ENCODE results near the gene B4GALT5.
"Not testable (repeated sequence)": the region's sequence is repeated elsewhere in the genome, so short reads cannot be mapped to it uniquely, and the experiment has no call there.

Gene B4GALT5

DNA sequence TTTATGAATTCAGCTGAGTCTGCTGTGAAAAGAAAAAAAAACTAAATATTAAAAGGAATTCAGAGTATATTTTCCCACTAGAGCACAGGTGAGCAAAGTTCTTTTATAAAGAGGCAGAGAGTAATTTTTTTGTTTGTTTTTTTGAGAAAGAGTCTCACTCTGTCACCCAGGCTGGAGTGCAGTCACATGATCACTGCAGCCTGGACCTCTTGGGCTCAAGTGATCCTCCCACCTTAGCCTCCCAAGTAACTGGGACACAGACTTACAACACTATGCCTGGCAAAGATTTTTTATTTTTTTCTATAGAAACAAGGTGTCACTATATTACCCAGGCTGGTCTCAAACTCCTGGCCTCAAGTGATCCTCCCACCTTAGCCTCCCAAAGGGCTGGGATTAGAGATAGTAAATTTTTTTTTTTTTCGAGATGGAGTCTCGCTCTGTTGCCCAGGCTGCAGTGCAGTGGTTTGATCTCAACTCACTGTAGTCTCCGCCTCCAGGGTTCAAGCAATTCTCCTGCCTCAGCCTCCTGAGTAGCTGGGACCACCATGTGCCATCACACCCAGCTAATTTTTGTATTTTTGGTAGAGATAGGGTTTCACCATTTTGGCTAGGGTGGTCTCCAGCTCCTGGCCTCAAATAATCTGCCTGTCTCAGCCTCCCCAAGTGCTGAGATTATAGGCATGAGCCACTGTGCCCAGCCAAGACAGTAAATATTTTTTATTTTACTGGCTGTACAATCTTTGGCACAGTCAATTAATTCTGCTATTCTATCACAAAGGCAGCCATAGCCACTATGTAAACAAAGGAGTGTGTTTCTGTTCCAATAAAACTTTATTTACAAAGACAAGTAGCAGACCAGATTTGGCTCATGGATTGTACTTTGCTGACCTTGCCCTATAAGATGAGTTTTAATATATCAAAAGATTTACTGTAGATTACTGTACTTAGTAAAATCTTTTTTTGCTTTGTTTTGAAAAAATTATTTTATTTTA lies 14.5 kb upstream of the B4GALT5 start:
- no peak for DNase-seq

DNA sequence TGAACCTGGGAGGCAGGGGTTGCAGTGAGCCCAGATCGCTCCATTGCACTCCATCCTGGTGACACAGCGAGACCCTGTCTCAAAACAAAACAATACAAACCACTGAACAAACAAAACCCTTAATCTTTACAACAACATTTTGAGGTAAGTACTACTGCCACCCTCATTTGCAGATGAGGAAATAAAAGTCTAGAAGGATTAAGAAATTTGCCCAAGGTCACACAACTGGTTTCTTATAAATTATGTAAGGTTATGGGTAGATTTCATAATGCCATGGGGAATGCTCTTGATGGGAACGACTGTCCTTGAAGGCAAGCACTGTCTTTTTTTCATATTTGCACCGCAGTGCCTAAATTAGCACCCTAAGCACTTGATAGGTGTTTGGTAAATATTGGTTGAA lies 13.8 kb upstream of the B4GALT5 start:
- DNase-seq = no peak

DNA sequence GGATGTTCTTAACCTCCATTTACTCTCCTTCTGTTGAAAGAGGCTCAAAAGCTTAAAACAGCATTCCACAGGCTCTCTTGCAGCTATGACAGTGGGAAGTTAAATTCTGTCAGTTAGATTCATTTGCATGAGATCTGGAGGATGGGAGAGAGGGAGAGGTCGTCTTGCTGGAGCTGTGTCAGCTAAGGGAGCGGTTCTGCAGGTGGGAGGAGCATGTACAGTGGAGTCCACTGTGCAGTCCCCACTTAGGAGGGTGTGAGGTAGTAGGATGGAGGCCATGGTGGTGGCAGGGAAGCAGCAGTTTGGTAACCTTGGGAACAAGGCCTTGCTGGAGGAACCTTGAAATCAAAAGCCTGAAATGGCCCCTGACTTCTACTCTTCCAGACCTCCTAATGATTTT lies 12.0 kb upstream of the B4GALT5 start:
- DNase-seq = no peak

DNA sequence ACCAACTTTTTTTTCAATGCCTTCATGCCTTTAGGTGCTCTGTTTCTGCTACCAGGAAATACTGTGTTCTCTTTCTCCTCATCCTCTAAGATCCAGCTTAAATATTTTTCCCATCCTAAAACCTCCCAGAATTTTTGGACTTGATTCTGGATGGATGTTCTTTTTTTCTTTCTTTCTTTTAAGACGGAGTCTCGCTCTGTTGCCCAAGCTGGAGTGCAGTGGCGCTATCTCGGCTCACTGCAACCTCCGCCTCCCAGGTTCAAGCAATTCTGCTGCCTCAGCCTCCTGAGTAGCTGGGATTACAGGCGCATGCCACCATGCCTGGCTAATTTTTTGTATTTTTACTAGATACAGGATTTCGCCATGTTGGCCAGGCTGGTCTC lies 11.5 kb upstream of the B4GALT5 start:
- DNase-seq = not testable (repeated sequence)

DNA sequence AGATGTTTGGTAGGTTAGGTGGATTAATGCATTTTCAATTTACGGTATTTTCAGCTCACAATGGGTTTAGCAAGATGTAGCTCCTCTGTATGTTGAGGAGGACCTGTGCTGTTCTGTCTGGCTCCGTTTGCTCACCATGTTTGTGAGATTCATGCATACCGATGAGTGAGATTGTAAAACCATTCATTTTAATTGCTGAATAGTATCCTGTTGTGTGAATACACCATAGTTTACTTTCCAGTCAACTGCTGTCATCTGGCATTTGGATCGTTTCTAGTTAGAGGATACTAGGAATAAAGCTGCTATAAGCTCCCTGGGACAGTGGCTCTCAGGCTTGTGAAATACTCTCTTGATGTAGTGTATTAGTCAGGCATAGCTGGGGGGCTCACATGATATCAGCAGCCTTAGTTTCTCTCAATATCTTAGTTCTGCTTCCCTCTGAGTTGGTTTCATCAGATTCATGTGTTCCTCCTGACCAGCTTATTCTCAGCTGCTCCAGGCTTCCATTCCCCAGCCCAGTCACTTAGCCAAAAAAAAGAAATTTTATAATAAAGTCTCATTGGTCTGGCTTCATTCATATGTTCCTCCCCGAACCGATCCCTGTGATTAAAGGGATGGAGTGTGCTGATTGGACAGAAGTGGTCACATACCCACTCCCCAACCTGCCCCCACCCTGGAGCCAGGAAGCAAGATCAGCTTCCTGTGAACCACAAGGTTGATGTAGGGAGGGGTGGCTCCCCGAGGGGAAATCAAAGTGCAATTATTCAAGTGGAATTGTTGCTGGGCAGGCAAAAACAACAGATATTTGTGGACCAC lies 10.9 kb upstream of the B4GALT5 start:
- peak; percentile 55 for DNase-seq

DNA sequence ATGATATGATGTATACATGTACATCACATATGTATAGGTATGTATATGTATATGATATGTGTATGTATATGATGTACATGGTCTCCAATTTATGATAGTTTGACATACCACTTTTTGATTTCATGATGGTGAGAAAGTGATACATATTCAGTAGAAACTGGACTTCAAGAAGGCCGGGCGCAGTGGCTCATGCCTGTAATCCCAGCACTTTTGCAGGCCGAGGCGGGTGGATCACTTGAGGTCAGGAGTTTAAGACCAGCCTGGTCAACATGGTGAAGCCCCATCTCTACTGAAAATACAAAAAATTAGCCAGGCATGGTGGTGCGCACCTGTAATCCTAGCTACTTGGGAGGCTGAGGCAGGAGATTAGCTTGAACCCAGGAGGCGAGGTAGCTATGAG lies 10.1 kb upstream of the B4GALT5 start:
- DNase-seq = not testable (repeated sequence)

DNA sequence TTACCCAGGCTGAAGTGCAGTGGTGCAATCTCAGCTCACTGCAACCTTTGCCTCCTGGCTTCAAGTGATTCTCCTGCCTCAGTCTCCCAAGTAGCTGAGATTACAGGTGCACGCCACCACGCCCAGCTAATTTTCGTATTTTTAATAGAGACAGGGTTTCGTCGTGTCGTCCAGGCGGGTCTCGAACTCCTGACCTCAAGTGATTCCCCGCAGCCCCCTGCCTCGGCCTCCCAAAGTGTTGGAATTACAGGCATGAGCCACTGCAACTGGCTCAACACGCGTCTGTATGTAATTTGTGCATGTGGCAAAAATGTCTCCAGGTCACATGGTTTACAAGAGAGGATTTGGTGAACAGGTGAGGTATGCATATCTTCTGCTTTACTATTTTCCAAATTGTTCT lies 7.6 kb upstream of the B4GALT5 start:
- not testable (repeated sequence) for DNase-seq

DNA sequence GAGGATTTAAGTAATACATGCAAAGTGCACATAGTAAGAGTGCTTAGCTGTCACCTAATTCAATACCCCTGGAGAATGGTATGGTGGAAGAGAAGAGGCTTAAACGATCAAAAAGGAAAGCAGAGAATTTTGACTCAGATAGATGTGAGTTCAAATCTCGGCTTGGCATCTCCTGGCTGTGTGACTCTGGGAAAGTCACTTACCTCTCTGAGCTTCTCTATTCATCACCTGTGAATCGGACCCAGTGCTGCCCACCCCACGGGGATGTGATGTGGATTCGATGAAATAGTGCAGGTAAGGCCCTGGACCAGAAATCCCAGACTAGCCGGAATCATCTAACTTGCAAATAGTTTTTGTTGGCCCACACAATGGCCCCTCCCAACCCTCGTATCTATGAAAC lies 1.8 kb upstream of the B4GALT5 start:
- no peak for DNase-seq

DNA sequence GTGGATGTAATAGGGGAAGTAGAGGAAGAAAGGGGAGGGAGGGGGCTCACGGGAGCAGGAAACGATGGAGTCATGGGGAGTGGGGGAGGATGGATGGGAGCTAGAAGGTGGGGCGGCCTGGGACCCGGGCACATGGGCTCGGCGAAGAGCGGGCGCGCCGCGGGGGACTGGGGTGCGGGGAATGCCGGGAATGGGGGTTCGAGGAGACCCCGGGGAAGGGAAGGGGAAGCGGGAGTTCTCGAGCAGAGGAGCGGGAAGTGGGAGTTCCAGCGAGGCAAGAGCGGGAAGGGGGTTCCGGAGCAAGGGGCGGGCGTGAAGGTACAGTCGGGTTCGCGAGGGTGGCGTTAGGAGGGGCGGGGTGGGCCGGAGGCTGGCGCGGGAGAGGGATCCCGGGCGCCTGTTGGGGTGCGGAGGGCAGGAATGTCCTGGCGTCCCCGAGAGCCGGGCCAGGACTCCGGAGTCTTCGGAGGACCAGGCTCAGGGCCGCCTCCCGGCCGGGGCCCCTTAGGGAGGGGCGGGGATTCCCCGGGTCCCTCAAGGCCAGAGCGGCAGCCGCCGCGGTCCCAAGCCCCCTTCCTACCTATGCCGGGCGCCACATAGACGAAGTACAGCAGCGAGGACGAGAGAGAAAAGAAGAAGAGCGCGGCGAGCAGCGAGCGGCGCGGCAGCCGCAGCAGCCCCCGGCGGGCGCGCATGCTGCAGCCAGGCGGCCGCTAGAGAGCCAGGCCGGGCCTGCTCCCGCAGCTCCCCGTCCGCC lies 504 bp downstream of the B4GALT5 start:
- peak; percentile 44 for DNase-seq

DNA sequence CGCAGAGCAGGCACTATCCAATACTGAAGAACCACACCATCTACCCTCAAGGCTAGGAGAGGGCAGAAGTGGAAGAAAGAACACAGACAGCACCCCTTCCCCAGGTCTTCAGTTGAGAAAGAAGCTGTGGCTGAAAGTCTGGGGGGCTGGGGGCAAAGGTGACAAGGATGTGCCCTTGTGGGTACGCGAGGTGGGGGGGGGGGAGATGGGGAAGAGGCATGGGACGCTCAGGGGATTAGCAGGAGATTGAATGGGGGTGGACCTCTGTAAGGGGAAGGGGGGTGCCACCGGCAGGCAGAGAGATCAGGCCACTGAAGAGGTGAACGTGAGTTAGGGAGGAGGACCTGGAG lies 1.1 kb downstream of the B4GALT5 start:
- no peak for DNase-seq

DNA sequence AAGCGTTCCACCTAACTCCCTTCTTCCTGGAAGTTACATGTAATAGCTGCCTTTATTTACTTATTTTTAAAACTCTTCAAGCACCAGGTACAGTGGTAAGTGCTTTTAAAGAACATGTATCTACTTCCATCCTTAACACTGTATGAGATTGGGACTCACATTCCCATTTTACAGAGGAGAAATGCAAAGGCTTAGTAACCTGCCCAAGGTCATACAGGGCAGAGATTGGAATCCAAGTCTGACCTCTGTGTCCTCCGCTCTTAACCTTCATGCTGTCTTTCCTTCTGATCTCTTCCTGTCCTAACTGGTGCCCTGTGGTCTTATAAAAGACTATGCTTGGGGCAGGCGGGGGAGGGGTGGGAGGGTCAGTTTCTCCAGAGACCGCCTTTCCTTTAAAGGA lies 1.6 kb downstream of the B4GALT5 start:
- no peak for DNase-seq

DNA sequence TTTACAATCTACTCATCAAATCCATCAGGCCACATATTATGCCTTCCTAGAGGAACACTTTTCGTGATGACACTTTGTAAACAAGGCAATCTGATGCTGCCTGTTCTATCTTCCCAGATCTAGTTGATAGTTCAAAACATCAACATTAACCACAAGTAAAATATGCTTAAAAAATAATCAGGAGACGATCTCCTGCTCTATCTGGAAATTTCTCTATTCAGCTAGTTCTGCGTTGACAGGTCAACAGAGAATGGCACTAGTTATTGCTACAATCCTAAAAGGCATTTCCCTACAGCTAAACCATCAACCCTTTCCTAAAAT lies 2.1 kb downstream of the B4GALT5 start:
- DNase-seq = no peak

DNA sequence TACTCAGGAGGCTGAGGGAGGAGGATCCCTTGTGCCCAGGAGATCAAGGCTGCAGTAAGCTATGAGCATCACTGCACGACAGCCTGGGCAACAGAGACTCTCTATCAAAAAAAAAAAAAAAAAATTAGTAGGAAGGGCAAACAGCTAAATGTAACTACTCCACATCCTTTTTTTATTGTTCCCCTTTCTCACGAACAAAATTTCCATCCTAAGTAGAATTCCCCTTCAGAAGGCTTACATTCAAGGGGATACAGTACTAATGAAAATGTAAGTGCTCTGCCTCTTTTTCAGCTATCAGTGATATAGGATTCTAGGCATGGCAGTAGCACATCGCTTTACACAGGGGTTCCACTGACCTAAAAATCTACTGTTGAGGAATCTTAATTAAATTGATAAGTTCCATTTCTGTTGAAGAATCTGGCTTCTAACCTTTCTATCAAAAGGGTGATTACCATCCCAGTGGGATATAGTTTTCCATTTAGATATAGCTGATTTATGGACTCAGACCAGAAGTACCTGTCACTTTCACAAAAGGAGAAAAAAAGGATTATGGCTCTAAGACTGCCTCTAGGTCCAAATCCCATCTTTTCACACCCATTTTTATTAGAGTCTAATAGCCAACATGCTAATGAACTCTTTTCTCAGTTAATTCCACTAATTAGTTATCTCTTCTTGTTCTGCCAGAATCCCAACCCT lies 2.6 kb downstream of the B4GALT5 start:
- no peak for DNase-seq

DNA sequence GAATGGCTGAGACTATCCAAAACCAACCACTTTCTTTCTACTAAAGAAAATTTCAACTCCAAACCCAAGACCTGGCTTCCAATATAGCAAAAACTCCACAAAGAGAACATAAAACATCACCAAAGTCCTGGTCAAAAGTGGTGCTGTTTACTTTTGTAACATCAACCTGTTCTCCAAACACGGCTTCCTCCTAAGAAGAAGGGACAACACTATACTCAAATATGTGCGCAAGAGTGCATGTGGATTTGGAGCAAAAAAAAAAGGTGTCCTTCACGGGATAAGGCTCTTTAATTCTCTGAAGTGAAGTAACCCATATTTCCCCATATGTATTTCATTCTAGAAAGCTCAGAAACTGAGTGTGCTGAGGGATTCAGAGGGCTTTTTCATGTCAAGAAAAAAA lies 6.6 kb downstream of the B4GALT5 start:
- no peak for DNase-seq

DNA sequence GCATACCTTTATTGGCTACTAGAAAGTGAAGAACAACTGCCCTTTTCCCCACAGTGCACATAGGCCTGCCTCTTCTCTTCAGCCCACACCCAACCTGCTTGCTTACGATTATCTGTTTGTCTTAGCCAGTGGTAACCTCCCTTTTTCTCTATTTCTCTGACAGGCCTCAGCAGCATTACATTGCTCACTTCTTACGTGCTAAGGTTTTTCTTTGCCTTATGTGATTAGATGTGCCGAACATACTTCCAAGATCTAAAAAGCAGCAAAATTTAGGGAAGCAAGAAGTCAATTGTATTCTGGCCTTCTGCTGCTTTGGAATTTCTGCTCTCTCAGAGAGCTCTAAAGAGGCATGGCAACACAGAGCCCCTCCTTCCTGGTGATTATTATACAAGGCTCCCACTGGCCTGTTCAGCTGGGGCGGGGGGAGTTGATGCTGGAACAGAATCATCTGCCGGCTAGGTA lies 7.0 kb downstream of the B4GALT5 start:
- no peak for DNase-seq

DNA sequence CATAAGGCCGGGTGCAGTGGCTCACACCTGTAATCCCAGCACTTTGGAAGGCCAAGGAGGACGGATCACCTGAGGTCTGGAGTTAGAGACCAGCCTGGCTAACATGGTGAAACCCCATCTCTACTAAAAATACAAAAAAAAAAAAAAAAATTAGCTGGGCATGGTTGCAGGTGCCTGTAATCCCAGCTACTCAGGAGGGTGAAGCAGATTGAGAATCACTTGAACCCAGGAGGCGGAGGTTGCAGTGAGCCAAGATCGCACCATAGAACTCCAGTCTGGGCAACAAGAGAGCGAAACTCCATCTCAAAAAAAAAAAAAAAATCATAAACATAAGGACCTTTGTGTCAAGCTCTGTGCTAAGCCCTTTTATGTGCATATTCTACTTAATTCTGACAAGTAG lies 7.8 kb downstream of the B4GALT5 start:
- not testable (repeated sequence) for DNase-seq

DNA sequence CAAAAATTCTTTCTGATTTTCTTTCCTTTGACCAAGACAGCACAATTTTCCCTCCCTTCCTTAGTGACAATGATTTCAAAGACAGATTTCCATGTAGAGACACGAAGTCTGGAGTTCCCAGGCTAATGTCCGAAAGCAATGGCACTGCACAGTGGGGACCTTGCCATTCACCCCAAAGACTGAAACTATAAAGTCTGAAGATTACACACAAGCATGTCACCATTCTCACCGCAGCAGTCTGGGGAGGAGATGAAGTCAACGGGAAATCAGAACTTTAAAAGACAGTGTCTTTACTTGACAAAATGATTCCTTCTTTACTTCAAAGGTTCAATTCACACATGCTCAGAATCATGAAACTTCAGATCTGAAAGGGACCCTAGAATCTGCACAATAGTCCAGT lies 8.3 kb downstream of the B4GALT5 start:
- DNase-seq = no peak

DNA sequence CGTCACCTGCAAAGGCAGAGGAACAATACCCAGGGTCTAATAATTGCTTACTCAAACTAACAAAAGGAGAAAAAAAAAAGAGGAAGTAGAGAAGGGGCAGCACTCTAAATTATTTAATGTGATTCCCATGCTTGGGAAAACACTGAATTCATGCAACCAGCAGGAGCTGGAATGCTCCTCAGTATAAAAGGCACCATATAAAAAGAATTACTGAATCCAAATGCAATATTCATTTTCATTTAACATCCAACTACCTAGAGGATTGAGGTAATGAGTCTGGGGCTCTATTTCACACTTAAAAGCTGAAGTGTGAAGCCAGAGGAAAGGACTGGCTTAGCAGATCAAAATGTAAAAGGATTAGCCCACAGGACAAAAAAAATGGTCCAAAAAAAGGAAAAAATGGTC lies 8.7 kb downstream of the B4GALT5 start:
- no peak for DNase-seq

DNA sequence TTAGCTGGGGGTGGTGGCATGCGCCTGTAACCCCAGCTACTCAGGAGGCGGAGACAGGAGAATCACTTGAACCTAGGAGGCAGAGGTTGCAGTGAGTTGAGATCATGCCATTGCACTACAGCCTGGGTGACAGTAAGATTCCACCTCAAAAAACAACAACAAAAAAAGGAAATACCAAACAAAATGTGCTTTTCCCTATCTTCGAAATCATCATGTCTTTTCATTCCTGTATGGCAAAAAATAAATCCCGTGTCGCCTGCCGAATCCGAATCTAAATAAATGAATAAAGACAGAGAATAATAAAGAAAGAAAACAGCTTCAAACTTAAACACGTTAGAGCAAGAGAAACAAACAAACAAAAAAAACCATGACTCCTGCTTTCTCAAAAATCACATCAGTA lies 11.8 kb downstream of the B4GALT5 start:
- no peak for DNase-seq

DNA sequence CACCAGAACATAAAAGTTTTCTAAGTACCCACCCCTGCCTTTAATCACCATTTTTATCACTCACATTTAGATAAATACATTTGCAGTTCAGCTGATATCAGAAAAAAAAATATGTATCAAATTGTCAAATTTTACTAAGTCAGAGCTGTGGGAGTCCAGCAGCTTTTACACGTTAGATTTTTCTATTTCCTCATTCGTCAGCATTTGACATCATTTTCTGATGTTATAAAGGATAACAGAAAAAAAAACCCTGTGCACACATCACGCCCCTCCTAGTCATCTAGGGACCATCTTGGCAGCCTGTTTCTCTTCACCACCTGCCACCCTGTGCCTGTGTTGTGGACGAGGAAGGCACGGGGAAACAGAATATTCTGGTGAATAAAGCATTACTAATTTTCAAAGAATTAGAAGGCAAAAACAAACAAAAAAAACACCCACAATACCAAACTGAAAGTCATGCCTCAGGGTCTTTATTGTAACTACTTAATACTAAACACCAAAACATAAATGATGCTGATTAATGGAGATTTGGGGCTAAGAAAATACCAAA lies 12.4 kb downstream of the B4GALT5 start:
- DNase-seq = peak; percentile 65

DNA sequence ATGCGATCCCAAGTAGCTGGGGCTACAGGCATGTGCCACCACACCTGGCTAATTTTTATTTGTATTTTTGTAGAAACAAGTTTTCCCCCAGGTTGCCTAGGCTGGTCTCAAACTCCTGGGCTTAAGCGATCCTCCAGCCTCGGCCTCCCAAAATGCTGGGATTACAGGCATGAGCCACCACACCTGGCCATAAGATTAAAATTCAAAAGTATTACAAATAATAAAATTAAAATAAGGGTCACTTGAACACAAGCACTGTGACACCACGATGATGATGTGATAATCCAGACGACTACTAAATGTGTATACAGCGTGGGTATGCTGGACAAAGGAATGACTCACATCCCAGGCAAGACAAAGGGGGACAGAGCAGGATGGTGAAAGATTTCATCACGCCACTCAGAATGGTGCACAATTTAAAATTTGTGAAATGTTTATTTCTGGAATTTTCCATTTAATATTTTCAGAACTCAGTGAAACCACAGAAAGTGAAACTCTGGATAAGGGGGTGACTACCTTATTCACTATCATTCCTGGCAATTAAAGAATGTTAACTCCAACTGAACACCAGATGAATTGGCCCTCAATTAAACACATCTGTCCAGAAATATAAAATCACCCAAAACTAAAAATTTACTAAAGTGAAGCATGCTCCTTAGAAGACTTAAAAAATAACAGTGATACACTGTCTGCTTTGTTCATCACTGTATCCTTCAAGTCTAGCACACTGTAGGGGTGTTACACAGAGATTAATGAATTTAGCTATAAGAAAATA lies 13.1 kb downstream of the B4GALT5 start:
- peak; percentile 86 for DNase-seq

Data from EL (cell line).